ENCODE measurements around the gene UNC13A. TPM values are rescaled to one million over a fixed set of nuclear protein-coding genes. Genes with fewer than 3 reads are reported as not detected.

Gene UNC13A
- total and polyA plus RNA-seq, 2 of the 8 experiments (the other 6 are each of a cell fraction or from before 2014, with no cell fraction given) = 13.1 to 47.6 TPM

GRCh38 chr19:17610384-17610783, 77.8 kb downstream of the UNC13A start:
- CTCF ChIA-PET (ENCODE audit: partially characterized antibody) = interaction anchor here (0.9 to 1.4 kb wide), 4 partner anchors 12 to 165 kb away, joined by 3 to 6 read pairs (median 3); no protein-coding TSS in a partner anchor
- Histone ChIP-seq H2BK120ac (replicated peaks; ENCODE audit: low read depth, low read length) (no peak overlapping the region), H4K8ac (ENCODE audit: extremely low read depth, insufficient read depth, low read length) (peak overlapping the region; percentile 87; the same call in 1 of the 2 replicates), H3K14ac (ENCODE audit: insufficient read length) (no peak overlapping the region), H2BK20ac (ENCODE audit: low read length) (no peak overlapping the region), H3K79me2 (ENCODE audit: control insufficient read depth in 1 of 2, insufficient read depth in 2 of 2, low read length in 2 of 2) (no peaks in the 10 kb centered on the region), H3K27me3 (replicated peaks in 1 of 4; ENCODE audit: control insufficient read depth in 3 of 4, extremely low read depth in 1 of 4, insufficient read depth in 3 of 4, low read length in 3 of 4) (no peaks in the 10 kb centered on the region), H3K27ac (ENCODE audit: low read depth, low read length) (no peak overlapping the region), H3K23ac (ENCODE audit: insufficient read length) (no peak overlapping the region), H3K23me2 (ENCODE audit: low read depth, low read length) (peaks cover 3% of the 10 kb centered on the region; the same call in 1 of the 2 replicates), H2AFZ (ENCODE audit: low read length) (no peak overlapping the region), H2AK5ac (ENCODE audit: low read depth, low read length) (no peak overlapping the region), H3K79me1 (ENCODE audit: low read depth, low read length) (no peaks in the 10 kb centered on the region), H4K91ac (replicated peaks; ENCODE audit: insufficient read length, low read length) (no peak overlapping the region), H2BK12ac (ENCODE audit: low read depth, low read length) (no peak overlapping the region), H3K9ac (replicated peaks in 1 of 4; ENCODE audit: extremely low read depth in 1 of 4, low read depth in 3 of 4, low read length in 3 of 4) (no peak overlapping the region), H3K4me3 (ENCODE audit: extremely low read depth in 1 of 4, insufficient read depth in 2 of 4, low read depth in 3 of 4, low read length in 4 of 4) (no peak overlapping the region), H2BK5ac (ENCODE audit: low read depth, low read length) (no peak overlapping the region), H4K5ac (ENCODE audit: insufficient read length, low read depth, low read length) (no peak overlapping the region), H3K36me3 (ENCODE audit: control insufficient read depth in 2 of 4, insufficient read depth in 4 of 4, low read length in 3 of 4) (no peaks in the 10 kb centered on the region), H4K20me1 (replicated peaks in 1 of 2; ENCODE audit: control insufficient read depth in 1 of 2, insufficient read depth in 2 of 2, low read length in 2 of 2) (peaks cover 0 to 4% of the 10 kb centered on the region in 2 experiments), H3K4ac (replicated peaks; ENCODE audit: insufficient read length, low read depth, low read length) (no peak overlapping the region), H3K56ac (replicated peaks; ENCODE audit: insufficient read length, low read depth, low read length) (no peak overlapping the region), H3K9me3 (ENCODE audit: insufficient read depth in 2 of 2, low read depth in 1 of 2, low read length in 1 of 2) (no peaks in the 10 kb centered on the region), H3K4me2 (ENCODE audit: insufficient read depth in 1 of 2, low read depth in 2 of 2, low read length in 2 of 2) (no peak overlapping the region), H2BK15ac (ENCODE audit: low read length) (no peak overlapping the region), H3K4me1 (replicated peaks in 1 of 4; ENCODE audit: control insufficient read depth in 3 of 4, insufficient read depth in 4 of 4, low read length in 3 of 4) (peaks cover 0 to 5% (median 2%) of the 10 kb centered on the region in 4 experiments; a peak in 4 of 7 replicates), H3K18ac (ENCODE audit: extremely low read depth, low read length) (no peak overlapping the region)
- peak; percentile 70 for TF ChIP-seq SIX5 (IDR thresholded peaks at IDR 0.05; ENCODE audit: low read depth, low read length)
- no peak for TF ChIP-seq E2F6 (IDR thresholded peaks at IDR 0.05)
- TF ChIP-seq, protein P1, sequence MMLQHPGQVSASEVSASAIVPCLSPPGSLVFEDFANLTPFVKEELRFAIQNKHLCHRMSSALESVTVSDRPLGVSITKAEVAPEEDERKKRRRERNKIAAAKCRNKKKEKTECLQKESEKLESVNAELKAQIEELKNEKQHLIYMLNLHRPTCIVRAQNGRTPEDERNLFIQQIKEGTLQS (IDR thresholded peaks at IDR 0.05; ENCODE audit: insufficient read depth, low read depth, low read length) = peak; percentile 81
- TF ChIP-seq USF2 (IDR thresholded peaks at IDR 0.05; ENCODE audit: low read length) = peak; percentile 89
- TF ChIP-seq SAP30 (IDR thresholded peaks at IDR 0.05; ENCODE audit: insufficient read depth, insufficient replicate concordance, low read length) = no peak
- FAIRE-seq (peak; percentile 32), DNase-seq (ENCODE audit: low read depth in 1 of 2, low spot score in 2 of 2) (no peak)
- POLR2A ChIA-PET (ENCODE audit: partially characterized antibody) = interaction anchor here (0.6 kb wide), 1 partner anchor 558 kb away, joined by 4 read pairs; no protein-coding TSS in a partner anchor
- 89% methylated on average over 7 of the region's 7 CpGs; no CpG with 5 or more reads in 1 of the 2 experiments for WGBS, 2 experiments (ENCODE audit: extremely low coverage in 1 of 2, insufficient coverage in 1 of 2, insufficient read length in 1 of 2, insufficient replicate concordance in 2 of 2, low coverage in 1 of 2, low lambda C conversion rate in 2 of 2, missing lambda C conversion rate in 1 of 2)
